HCT116 (cell line): ENCODE results near the gene SLC41A2. TPM values are rescaled to one million over a fixed set of nuclear protein-coding genes. Genes with fewer than 3 reads are reported as not detected.

Source experiments
- ATAC-seq: fragments of 200-7000 bp; cut with Tn5 transposase; 2 replicates; pipeline ENCODE4 v1.9.1; 2020; ENCODE audit warnings: mild to moderate bottlenecking, moderate library complexity
- BruUV-seq: library from RNA; stranded (reverse); fragments of 400-500 nt; replicated peaks from 2 replicates; lab custom pipeline; 2021; lab: Mats Ljungman, UMichigan
- CTCF ChIA-PET: fragments of 300-600 bp; sonication (Branson Sonifier 250); formaldehyde crosslinking; loops from one replicate; lab custom pipeline; 2021; ENCODE audit warnings: antibody characterized with exemption; lab: Charles Lee
- POLR2A ChIA-PET: fragments of 300-600, 350-600 bp; sonication (Branson Sonifier 250); formaldehyde crosslinking; loops from one replicate; lab custom pipeline; 2021; ENCODE audit warnings: antibody characterized with exemption; lab: Charles Lee
- RAD21 ChIA-PET, 2 experiments: fragments of 300-600 bp; sonication (Branson Sonifier 250); formaldehyde crosslinking; loops; one replicate each; lab custom pipeline; 2023; ENCODE audit warnings: low total read pairs in 2 of 2; ENCODE audit not compliant: uncharacterized antibody in 2 of 2, unreplicated experiment in 2 of 2, low non-redundant PET in 1 of 2; lab: Charles Lee
- DNase-seq: peaks from one replicate; pipeline ENCODE4 v3.0.0-alpha.2; 2010; ENCODE audit warnings: low read depth, low spot score
- H2AFZ ChIP-seq: fragments of 200-600 bp; shearing (Covaris generic), sonication (generic); 2 replicates; pipeline ENCODE4 v1.6.1; 2017; ENCODE audit warnings: low read depth, mixed run types, mixed read lengths, antibody characterized with exemption, low read length; ENCODE audit not compliant: poor library complexity, severe bottlenecking
- H3K27ac ChIP-seq: 2 replicates; pipeline ENCODE4 v1.5.1; 2012; ENCODE audit warnings: low read depth, low read length
- H3K27me3 ChIP-seq: fragments of 200-600 bp; sonication (generic); 2 replicates; pipeline ENCODE4 v1.6.1; 2016; ENCODE audit warnings: mixed run types, low read length, mixed read lengths; ENCODE audit not compliant: insufficient read depth
- H3K36me3 ChIP-seq, 2 experiments: fragments of 200-500 bp in 1 of 2; fragments of 200-600 bp in 1 of 2; sonication (Bioruptor generic) in 1 of 2; sonication (generic) in 1 of 2; 2 replicates each; pipeline versions ENCODE4 v1.5.1 to v1.6.1; 2014 to 2016; ENCODE audit warnings: low read length in 2 of 2, inconsistent platforms in 1 of 2, mixed read lengths in 1 of 2, mixed run types in 1 of 2; ENCODE audit not compliant: insufficient read depth in 2 of 2, control insufficient read depth in 1 of 2
- H3K4me1 ChIP-seq, 2 experiments: fragments of 200-600 bp in 1 of 2; sonication (generic) in 1 of 2; 2 replicates each; pipeline versions ENCODE4 v1.5.1 to v1.6.1; 2012 to 2017; ENCODE audit warnings: low read length in 2 of 2, inconsistent platforms in 1 of 2, mild to moderate bottlenecking in 1 of 2, mixed read lengths in 1 of 2, mixed run types in 1 of 2, moderate library complexity in 1 of 2; ENCODE audit not compliant: insufficient read depth in 2 of 2, control insufficient read depth in 1 of 2
- H3K4me2 ChIP-seq: fragments of 200-600 bp; sonication (generic); 2 replicates; pipeline ENCODE4 v1.6.1; 2017; ENCODE audit warnings: mixed run types, low read length, mixed read lengths
- H3K4me3 ChIP-seq, 2 experiments: fragments of 200-600 bp in 1 of 2; sonication (generic) in 1 of 2; replicated peaks in 1 of 2; 2 replicates each; pipeline ENCODE4 v1.5.1; 2011 to 2016; ENCODE audit warnings: low read length in 2 of 2, control low read depth in 1 of 2, low read depth in 1 of 2, mild to moderate bottlenecking in 1 of 2, mixed read lengths in 1 of 2, mixed run types in 1 of 2
- H3K79me2 ChIP-seq: fragments of 200-600 bp; sonication (generic); 2 replicates; pipeline ENCODE4 v1.6.1; 2017; ENCODE audit warnings: mild to moderate bottlenecking, mixed run types, low read length, moderate library complexity, mixed read lengths; ENCODE audit not compliant: insufficient read depth
- H3K9ac ChIP-seq: fragments of 200-600 bp; sonication (generic); 2 replicates; pipeline ENCODE4 v1.6.1; 2016; ENCODE audit warnings: low read length, mixed read lengths
- H3K9me2 ChIP-seq: fragments of 200-600 bp; sonication (generic), shearing (Covaris generic); 2 replicates; pipeline ENCODE4 v1.6.1; 2017; ENCODE audit warnings: mixed run types, mild to moderate bottlenecking, moderate library complexity; ENCODE audit not compliant: insufficient read depth
- H3K9me3 ChIP-seq, 2 experiments: fragments of 200-500 bp in 1 of 2; fragments of 200-600 bp in 1 of 2; sonication (Bioruptor generic) in 1 of 2; sonication (generic) in 1 of 2; 2 replicates each; pipeline ENCODE4 v1.6.1; 2014 to 2017; ENCODE audit warnings: low read length in 2 of 2, mixed read lengths in 2 of 2, inconsistent platforms in 1 of 2, low read depth in 1 of 2, mild to moderate bottlenecking in 1 of 2, mixed run types in 1 of 2, moderate library complexity in 1 of 2; ENCODE audit not compliant: control insufficient read depth in 1 of 2, insufficient read depth in 1 of 2
- H4K20me1 ChIP-seq: fragments of 200-600 bp; sonication (generic), shearing (Covaris generic); 2 replicates; pipeline ENCODE4 v1.6.1; 2017; ENCODE audit warnings: mixed run types, mild to moderate bottlenecking, moderate library complexity; ENCODE audit not compliant: insufficient read depth
- CBX3 ChIP-seq: IDR thresholded peaks from 2 replicates; pipeline ENCODE4 v1.6.1; 2012; ENCODE audit warnings: low read depth
- CEBPB ChIP-seq: IDR thresholded peaks from 2 replicates; pipeline ENCODE4 v1.6.1; 2012; ENCODE audit warnings: low read depth
- EGR1 ChIP-seq: IDR thresholded peaks from 2 replicates; pipeline ENCODE4 v1.6.1; 2012; ENCODE audit warnings: low read depth
- ELF1 ChIP-seq: IDR thresholded peaks from 2 replicates; pipeline ENCODE4 v1.6.1; 2012; ENCODE audit warnings: low read depth, borderline replicate concordance
- EZH2 ChIP-seq: fragments of 200-600 bp; sonication (generic); IDR thresholded peaks from 2 replicates; pipeline ENCODE4 v1.6.1; 2017; ENCODE audit warnings: antibody characterized with exemption, mixed run types
- RAD21 ChIP-seq: IDR thresholded peaks from 2 replicates; pipeline ENCODE4 v1.6.1; 2012; ENCODE audit warnings: low read depth, mild to moderate bottlenecking
- SRF ChIP-seq: IDR thresholded peaks from 2 replicates; pipeline ENCODE4 v1.6.1; 2012; ENCODE audit warnings: low read depth
- YY1 ChIP-seq: IDR thresholded peaks from 2 replicates; pipeline ENCODE4 v1.6.1; 2011; ENCODE audit warnings: low read length, low read depth, moderate library complexity, mild to moderate bottlenecking; ENCODE audit not compliant: insufficient replicate concordance; ENCODE audit errors: extremely low read depth
- ZNF274 ChIP-seq: fragments of 200-500 bp; sonication (Bioruptor generic); IDR thresholded peaks from 2 replicates; pipeline ENCODE4 v1.6.1; 2014; ENCODE audit warnings: mild to moderate bottlenecking, low read depth, low read length, inconsistent platforms
- intact Hi-C: fragments of 100-400 bp; cut with micrococcal nuclease; formaldehyde crosslinking; loops from 2 replicates; pipeline ENCODE4 v1.10.0; 2022
- total RNA-seq: library from RNA; stranded (reverse); gene quantifications from one replicate; pipeline ENCODE4 v1.2.1, GENCODE V29; 2021; ENCODE audit not compliant: unreplicated experiment
- TF ChIP-seq, protein P1 (sequence below): IDR thresholded peaks from 2 replicates; pipeline ENCODE4 v1.6.1; 2012
- TF ChIP-seq, protein P2 (sequence below): IDR thresholded peaks from 2 replicates; pipeline ENCODE4 v1.6.1; 2011; ENCODE audit warnings: mild to moderate bottlenecking, low read length, moderate library complexity; ENCODE audit not compliant: insufficient replicate concordance; ENCODE audit errors: extremely low read depth

SLC41A2 gene
- total RNA-seq, 1 experiment from 2014 or later: 12.5 TPM

DNA sequence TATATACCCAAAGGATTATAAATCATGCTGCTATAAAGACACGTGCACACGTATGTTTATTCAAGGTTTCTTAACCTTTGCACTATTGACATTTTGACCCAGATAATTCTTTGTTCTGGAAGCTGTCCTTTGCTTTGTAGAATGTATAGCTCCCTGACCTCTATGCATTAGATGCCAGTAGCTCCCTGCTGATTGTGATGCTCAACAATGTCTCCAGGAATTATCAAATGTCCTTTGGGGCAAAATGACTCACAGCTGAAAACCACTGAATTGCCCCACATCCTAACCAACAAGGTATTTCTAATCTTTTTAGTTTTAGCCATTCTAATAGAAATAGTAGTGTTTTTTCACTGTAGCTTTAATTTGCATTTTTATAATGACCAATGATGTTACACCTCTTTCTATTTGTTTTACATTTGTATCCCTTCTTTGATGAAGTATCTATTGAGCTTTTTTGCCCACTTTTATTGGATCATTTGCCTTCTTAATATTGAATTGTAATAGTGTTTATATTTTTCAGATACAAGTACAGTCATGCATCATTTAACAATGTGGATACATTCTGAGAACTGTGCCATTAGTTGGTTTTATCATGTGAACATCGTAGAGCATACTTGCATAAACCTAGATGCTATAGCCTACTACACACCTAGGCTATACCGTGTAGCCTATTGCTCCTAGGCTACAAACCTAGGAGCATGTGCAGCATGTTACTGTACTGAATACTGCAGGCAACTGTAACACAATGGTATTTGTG is 17.7 kb upstream of the SLC41A2 start:
- no peak for DNase-seq
- no TSS peak for BruUV-seq
- Histone ChIP-seq H4K20me1 (no peaks in the 10 kb centered on the region), H3K27ac (no peak overlapping the region), H3K9me3 (no peaks in the 10 kb centered on the region), H3K9ac (no peak overlapping the region), H2AFZ (no peak overlapping the region), H3K9me2 (no peaks in the 10 kb centered on the region), H3K4me2 (no peak overlapping the region), H3K4me1 (peaks cover 0 to 14% of the 10 kb centered on the region in 2 experiments; a peak in 2 of 4 replicates), H3K27me3 (no peaks in the 10 kb centered on the region), H3K4me3 (no peak overlapping the region), H3K79me2 (no peaks in the 10 kb centered on the region), H3K36me3 (no peaks in the 10 kb centered on the region)
- ATAC-seq: no peak
- ChIA-PET POLR2A (no interaction called here), RAD21 (no interaction called here), CTCF (no interaction called here)
- no peak for TF ChIP-seq CEBPB
- TF ChIP-seq, protein P1, sequence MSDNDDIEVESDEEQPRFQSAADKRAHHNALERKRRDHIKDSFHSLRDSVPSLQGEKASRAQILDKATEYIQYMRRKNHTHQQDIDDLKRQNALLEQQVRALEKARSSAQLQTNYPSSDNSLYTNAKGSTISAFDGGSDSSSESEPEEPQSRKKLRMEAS: no peak
- TF ChIP-seq CBX3: no peak
- no peak for TF ChIP-seq SRF
- TF ChIP-seq, protein P2, sequence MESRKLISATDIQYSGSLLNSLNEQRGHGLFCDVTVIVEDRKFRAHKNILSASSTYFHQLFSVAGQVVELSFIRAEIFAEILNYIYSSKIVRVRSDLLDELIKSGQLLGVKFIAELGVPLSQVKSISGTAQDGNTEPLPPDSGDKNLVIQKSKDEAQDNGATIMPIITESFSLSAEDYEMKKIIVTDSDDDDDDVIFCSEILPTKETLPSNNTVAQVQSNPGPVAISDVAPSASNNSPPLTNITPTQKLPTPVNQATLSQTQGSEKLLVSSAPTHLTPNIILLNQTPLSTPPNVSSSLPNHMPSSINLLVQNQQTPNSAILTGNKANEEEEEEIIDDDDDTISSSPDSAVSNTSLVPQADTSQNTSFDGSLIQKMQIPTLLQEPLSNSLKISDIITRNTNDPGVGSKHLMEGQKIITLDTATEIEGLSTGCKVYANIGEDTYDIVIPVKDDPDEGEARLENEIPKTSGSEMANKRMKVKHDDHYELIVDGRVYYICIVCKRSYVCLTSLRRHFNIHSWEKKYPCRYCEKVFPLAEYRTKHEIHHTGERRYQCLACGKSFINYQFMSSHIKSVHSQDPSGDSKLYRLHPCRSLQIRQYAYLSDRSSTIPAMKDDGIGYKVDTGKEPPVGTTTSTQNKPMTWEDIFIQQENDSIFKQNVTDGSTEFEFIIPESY: no peak
- no peak for TF ChIP-seq EZH2
- no peak for TF ChIP-seq YY1
- TF ChIP-seq ZNF274: no peak
- TF ChIP-seq RAD21: no peak
- TF ChIP-seq ELF1: no peak
- no peak for TF ChIP-seq EGR1
- intact Hi-C loops: no loop called here
